Mesendoderm (in vitro differentiated cells): Measurements from ENCODE around the gene CBX2.

Experiments used
- DNase-seq: peaks from one replicate; pipeline ENCODE4 v3.0.0; 2013
- H2AK5ac ChIP-seq: 2 replicates; pipeline ENCODE4 v1.6.1; 2013; ENCODE audit warnings: low read length, inconsistent platforms
- H2BK120ac ChIP-seq: 2 replicates; pipeline ENCODE4 v1.6.1; 2013; ENCODE audit warnings: low read depth, mild to moderate bottlenecking, low read length, moderate library complexity, mixed read lengths
- H2BK15ac ChIP-seq: replicated peaks from 2 replicates; pipeline ENCODE4 v1.6.1; 2013; ENCODE audit warnings: low read depth, mild to moderate bottlenecking, moderate library complexity
- H2BK5ac ChIP-seq: 2 replicates; pipeline ENCODE4 v1.6.1; 2013; ENCODE audit warnings: low read length, inconsistent platforms
- H3K18ac ChIP-seq: 2 replicates; pipeline ENCODE4 v1.6.1; 2013; ENCODE audit warnings: mild to moderate bottlenecking, low read length, mixed read lengths
- H3K23ac ChIP-seq: one replicate; pipeline ENCODE4 v1.6.1; 2013; ENCODE audit warnings: low read length
- H3K27ac ChIP-seq: 2 replicates; pipeline ENCODE4 v1.5.1; 2013; ENCODE audit warnings: low read depth, mild to moderate bottlenecking, inconsistent platforms, low read length, moderate library complexity
- H3K27me3 ChIP-seq: 2 replicates; pipeline ENCODE4 v1.6.1; 2013; ENCODE audit warnings: low read length, control low read depth, mild to moderate bottlenecking, inconsistent platforms; ENCODE audit not compliant: insufficient read depth, poor library complexity
- H3K36me3 ChIP-seq: 2 replicates; pipeline ENCODE4 v1.6.1; 2013; ENCODE audit warnings: low read length, inconsistent platforms; ENCODE audit not compliant: control insufficient read depth, insufficient read depth
- H3K4ac ChIP-seq: one replicate; pipeline ENCODE4 v1.6.1; 2013; ENCODE audit warnings: low read depth, mild to moderate bottlenecking, low read length, moderate library complexity
- H3K4me1 ChIP-seq: 2 replicates; pipeline ENCODE4 v1.6.1; 2013; ENCODE audit warnings: low read depth, low read length, inconsistent platforms; ENCODE audit not compliant: control insufficient read depth
- H3K4me2 ChIP-seq: 2 replicates; pipeline ENCODE4 v1.6.1; 2013; ENCODE audit warnings: low read length
- H3K4me3 ChIP-seq: 2 replicates; pipeline ENCODE4 v1.5.1; 2013; ENCODE audit warnings: mild to moderate bottlenecking, low read length
- H3K56ac ChIP-seq: one replicate; pipeline ENCODE4 v1.6.1; 2013; ENCODE audit warnings: low read length
- H3K79me1 ChIP-seq: 2 replicates; pipeline ENCODE4 v1.6.1; 2013; ENCODE audit warnings: low read length, inconsistent platforms
- H3K79me2 ChIP-seq: 2 replicates; pipeline ENCODE4 v1.6.1; 2013; ENCODE audit warnings: mild to moderate bottlenecking, low read length; ENCODE audit not compliant: control insufficient read depth, insufficient read depth
- H3K9ac ChIP-seq: 2 replicates; pipeline ENCODE4 v1.6.1; 2013; ENCODE audit warnings: low read length, inconsistent platforms
- H4K5ac ChIP-seq: one replicate; pipeline ENCODE4 v1.6.1; 2013; ENCODE audit warnings: low read length
- H4K8ac ChIP-seq: one replicate; pipeline ENCODE4 v1.6.1; 2013; ENCODE audit warnings: low read depth, mild to moderate bottlenecking, control low read depth, low read length, moderate library complexity
- WGBS: extraction: QIAGEN DNeasy Blood & Tissue Kit; methylation state at CpG from one replicate; pipeline ENCODE4 v1.1.7; 2013; ENCODE audit warnings: low lambda C conversion rate, missing lambda C conversion rate; ENCODE audit not compliant: insufficient coverage; ENCODE audit errors: extremely low coverage; 5-methylcytosine and 5-hydroxymethylcytosine counted together

Gene CBX2

DNA sequence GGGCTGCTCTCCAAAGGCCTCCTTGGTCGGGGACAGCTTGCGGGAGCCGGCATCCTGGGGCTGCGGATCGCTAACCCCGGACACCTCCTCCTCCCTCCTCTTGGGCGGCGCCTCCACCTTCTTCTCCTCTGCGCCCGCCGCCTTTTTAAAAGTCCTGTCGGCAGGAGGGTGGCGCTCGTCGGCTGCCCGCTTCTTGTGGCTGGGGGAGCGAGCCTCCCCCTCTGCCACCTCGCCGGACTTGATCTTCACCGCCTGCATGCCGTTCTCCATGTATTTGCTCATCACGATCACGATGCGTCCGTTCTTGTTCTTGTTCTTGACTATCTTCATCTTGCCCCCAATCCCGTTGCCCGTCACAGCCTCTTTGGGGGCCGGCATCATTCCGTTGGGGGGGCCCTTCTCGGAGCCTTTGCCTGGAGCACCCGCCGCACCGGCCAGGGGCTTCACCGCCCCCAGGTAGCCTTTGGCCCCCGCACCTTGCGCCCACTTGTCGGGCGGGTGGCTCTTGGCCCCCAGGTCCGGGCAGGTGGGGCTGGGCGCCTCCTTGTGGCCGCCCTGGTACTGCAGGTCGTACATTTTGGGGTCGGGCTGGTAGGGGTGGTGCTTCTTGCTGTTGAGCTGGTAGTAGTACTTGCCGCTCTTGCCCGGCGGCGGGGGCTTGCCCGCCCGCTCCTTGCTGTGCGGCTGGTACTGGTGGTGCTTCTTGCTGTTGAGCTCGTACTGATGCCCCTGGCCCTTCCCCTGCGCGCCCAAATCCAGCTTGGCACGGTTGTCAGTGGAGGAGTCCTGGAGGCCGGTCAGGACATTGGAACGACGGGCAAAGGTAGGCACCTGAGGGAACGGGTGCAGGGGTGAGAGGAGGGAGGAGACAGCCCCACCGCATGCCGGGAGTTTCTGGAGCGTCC is 56.9 kb downstream of the CBX2 start:
- DNase-seq = no peak
- Histone ChIP-seq H4K8ac (no peak overlapping the region), H3K4me1 (peaks cover 16% of the 10 kb centered on the region), H3K4ac (no peak overlapping the region), H3K56ac (no peak overlapping the region), H3K18ac (no peak overlapping the region), H2BK5ac (no peak overlapping the region), H4K5ac (no peak overlapping the region), H3K4me3 (no peak overlapping the region), H3K79me1 (no peaks in the 10 kb centered on the region), H2BK120ac (no peak overlapping the region), H3K4me2 (no peak overlapping the region), H2AK5ac (no peak overlapping the region), H2BK15ac (no peak overlapping the region), H3K9ac (no peak overlapping the region), H3K27me3 (peaks cover 33% of the 10 kb centered on the region), H3K36me3 (no peaks in the 10 kb centered on the region), H3K79me2 (no peaks in the 10 kb centered on the region), H3K23ac (no peak overlapping the region), H3K27ac (no peak overlapping the region)
- WGBS = no CpG with 5 or more reads among the region's 61 CpGs

DNA sequence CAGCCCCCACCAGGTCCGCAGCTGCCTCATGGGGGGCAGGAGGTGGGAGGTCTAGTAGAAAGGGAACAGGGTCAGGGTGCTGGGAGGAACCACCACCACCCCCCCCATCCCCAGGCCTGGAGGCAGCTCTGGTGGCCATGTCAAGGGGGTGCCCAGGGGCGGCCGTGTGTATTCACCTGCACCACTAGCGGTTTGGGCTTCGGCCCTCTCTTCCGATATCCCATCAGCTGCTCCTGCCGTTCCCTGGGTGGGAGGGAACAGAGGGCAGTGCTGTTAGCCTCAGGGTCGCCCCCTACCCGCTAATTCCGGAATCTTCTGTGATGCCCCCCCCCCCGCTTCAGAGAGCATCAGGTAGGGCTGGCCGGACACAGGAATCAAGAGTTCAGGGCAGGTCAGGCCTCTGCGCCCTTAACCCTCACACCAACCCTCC is 57.5 kb downstream of the CBX2 start:
- Histone ChIP-seq H2BK120ac (no peak overlapping the region), H2AK5ac (no peak overlapping the region), H3K27ac (no peak overlapping the region), H3K36me3 (no peaks in the 10 kb centered on the region), H2BK15ac (no peak overlapping the region), H3K9ac (no peak overlapping the region), H3K27me3 (peaks cover 33% of the 10 kb centered on the region), H4K5ac (no peak overlapping the region), H3K4me3 (no peak overlapping the region), H3K4me2 (no peak overlapping the region), H3K18ac (no peak overlapping the region), H3K56ac (no peak overlapping the region), H3K23ac (no peak overlapping the region), H3K79me1 (no peaks in the 10 kb centered on the region), H3K79me2 (no peaks in the 10 kb centered on the region), H3K4me1 (peaks cover 16% of the 10 kb centered on the region), H4K8ac (no peak overlapping the region), H3K4ac (no peak overlapping the region), H2BK5ac (no peak overlapping the region)
- no CpG with 5 or more reads among the region's 13 CpGs for WGBS
- DNase-seq = peak; percentile 77

DNA sequence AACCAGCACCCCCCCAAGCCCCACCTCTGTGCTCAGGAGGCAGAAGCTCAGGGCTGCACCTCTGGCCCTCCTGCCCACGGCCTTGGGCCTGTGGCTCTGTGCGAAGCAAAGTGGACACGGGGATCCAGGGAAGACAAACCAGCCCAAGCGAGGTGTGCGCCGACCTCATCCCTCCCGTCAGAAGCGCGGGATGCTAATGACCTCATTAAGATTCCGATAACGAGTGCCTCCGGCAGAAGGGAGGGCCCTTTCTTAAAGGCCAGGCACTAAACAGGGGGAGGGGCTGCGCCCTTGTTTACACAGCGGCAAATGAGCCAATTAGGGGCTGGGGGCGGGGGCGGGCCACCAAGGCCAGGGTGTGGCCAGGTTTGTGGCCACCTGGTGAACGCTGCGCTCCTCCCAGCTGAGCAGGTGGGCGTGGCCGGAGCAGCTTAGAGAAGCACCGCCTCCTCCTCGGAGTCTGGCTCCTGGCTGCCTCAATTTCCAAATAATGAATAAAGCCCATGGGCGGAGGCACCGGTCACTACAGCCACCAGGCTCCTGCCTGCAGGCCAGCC is 58.1 kb downstream of the CBX2 start:
- Histone ChIP-seq H2BK120ac (no peak overlapping the region), H3K56ac (no peak overlapping the region), H4K5ac (no peak overlapping the region), H3K4me2 (peak overlapping the region; percentile 26), H3K4ac (no peak overlapping the region), H3K27me3 (peaks cover 37% of the 10 kb centered on the region), H4K8ac (no peak overlapping the region), H3K9ac (no peak overlapping the region), H3K36me3 (no peaks in the 10 kb centered on the region), H2AK5ac (no peak overlapping the region), H3K18ac (no peak overlapping the region), H3K4me3 (no peak overlapping the region), H2BK15ac (no peak overlapping the region), H3K79me2 (no peaks in the 10 kb centered on the region), H3K27ac (no peak overlapping the region), H3K79me1 (no peaks in the 10 kb centered on the region), H2BK5ac (no peak overlapping the region), H3K23ac (no peak overlapping the region), H3K4me1 (peaks cover 16% of the 10 kb centered on the region)
- DNase-seq = peak; percentile 99
- no CpG with 5 or more reads among the region's 24 CpGs for WGBS

- Histone ChIP-seq H3K23ac (no peak overlapping the region), H3K4me1 (peaks cover 14% of the 10 kb centered on the region), H3K18ac (no peak overlapping the region), H3K79me1 (no peaks in the 10 kb centered on the region), H3K9ac (no peak overlapping the region), H2AK5ac (no peak overlapping the region), H3K79me2 (no peaks in the 10 kb centered on the region), H4K8ac (no peak overlapping the region), H3K4me3 (no peak overlapping the region), H3K56ac (no peak overlapping the region), H2BK5ac (no peak overlapping the region), H3K4ac (no peak overlapping the region), H3K27me3 (peaks cover 39% of the 10 kb centered on the region), H2BK15ac (no peak overlapping the region), H3K36me3 (no peaks in the 10 kb centered on the region), H4K5ac (no peak overlapping the region), H3K27ac (no peak overlapping the region), H2BK120ac (no peak overlapping the region), H3K4me2 (peak overlapping the region; percentile 26)
- DNase-seq = no peak
- no CpG with 5 or more reads among the region's 18 CpGs for WGBS
Observed at GRCh38 chr17:79836510-79836971, 58.6 kb downstream of the CBX2 start.

DNA sequence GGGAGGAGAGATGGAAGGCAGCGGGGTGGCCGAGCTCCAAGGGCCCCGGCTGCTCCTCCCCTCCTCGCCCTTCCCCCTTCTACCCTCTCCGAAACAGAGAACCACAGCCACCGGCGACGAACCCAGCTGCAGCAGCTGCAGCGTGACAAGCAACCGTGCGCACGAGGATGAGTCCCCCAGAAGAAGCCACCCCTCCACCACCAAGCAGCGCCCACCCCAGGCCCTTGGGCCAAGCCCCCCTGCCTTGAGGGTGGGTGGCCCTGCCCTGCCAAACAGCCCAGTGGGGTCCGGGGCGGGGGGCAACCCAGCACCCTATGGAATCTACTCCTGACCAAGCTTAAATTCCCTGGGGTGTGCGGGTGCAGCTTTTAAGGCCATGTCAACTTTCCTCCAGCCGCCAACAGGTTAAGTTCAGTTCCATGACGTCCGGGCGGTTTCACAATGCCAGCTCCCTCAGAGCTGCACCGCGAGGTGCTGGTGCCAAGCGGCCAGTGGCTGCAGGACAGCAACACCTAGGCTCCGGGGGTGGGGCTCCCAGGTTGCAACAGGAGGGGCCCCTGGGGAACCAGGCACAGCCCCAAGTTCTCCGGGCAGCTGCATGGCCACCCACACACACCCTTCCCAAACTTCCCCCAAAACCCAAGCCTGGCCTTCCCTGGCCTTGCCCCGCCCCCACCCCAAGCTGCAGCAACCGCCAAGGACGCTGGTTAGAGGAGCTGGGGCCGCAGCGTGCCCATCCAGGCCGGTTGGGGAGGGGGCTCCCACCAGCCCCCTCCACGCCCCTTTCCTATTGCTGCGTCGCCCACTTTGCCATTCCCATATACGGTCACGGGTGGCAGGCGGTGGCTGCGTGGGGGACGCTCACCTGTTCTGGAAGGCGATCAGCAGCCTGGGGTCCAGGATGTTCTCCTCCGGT is 59.3 kb downstream of the CBX2 start:
- Histone ChIP-seq H3K27ac (no peak overlapping the region), H3K27me3 (peaks cover 44% of the 10 kb centered on the region)
- WGBS = no CpG with 5 or more reads among the region's 41 CpGs

More for the DNA sequence above, 59.3 kb downstream of the CBX2 start:
- H3K56ac ChIP-seq = peak overlapping the region; percentile 37
- H2BK5ac ChIP-seq = no peak overlapping the region
- no peak overlapping the region for H3K4me3 ChIP-seq
- no peak overlapping the region for H2BK15ac ChIP-seq
- H3K36me3 ChIP-seq = no peaks in the 10 kb centered on the region
- no peak overlapping the region for H2AK5ac ChIP-seq
- H3K9ac ChIP-seq = peak overlapping the region; percentile 11
- no peak overlapping the region for H3K18ac ChIP-seq
- H4K8ac ChIP-seq = no peak overlapping the region
- H4K5ac ChIP-seq = no peak overlapping the region
- peaks cover 13% of the 10 kb centered on the region for H3K4me1 ChIP-seq
- no peak overlapping the region for H3K23ac ChIP-seq
- H3K4me2 ChIP-seq = peak overlapping the region; percentile 36
- no peak overlapping the region for H3K4ac ChIP-seq
- DNase-seq = peak; percentile 75
- H3K79me2 ChIP-seq = no peaks in the 10 kb centered on the region
- no peak overlapping the region for H2BK120ac ChIP-seq
- no peaks in the 10 kb centered on the region for H3K79me1 ChIP-seq
